Left lung (tissue), 10 donors: ENCODE results near the gene DSPP. TPM values are rescaled to one million over a fixed set of nuclear protein-coding genes. Genes with fewer than 3 reads are reported as not detected.

Experiments
- ATAC-seq: fragments of 200-7000 bp; cut with Tn5 transposase; one replicate; pipeline ENCODE4 v1.9.1; 2020; ENCODE audit warnings: moderate library complexity
- DNase-seq, 4 donors: peaks; one replicate each; pipeline ENCODE4 v3.0.0-alpha.2; 2013 to 2020
- H3K27ac ChIP-seq, 2 donors: fragments of 200-600 bp; sonication (generic) in 1 of 2; one replicate each; pipeline versions ENCODE4 v1.5.0 to v1.8.0; 2020 to 2021
- H3K27me3 ChIP-seq, 2 donors: fragments of 200-600 bp; sonication (generic) in 1 of 2; one replicate each; pipeline versions ENCODE4 v1.5.0 to v1.8.0; 2020 to 2021
- H3K36me3 ChIP-seq, 2 donors: fragments of 200-600 bp; sonication (generic) in 1 of 2; one replicate each; pipeline versions ENCODE4 v1.5.0 to v1.8.0; 2020 to 2021
- H3K4me1 ChIP-seq, 2 donors: fragments of 200-600 bp; one replicate each; pipeline ENCODE4 v1.8.0; 2021
- H3K4me3 ChIP-seq, 2 donors: fragments of 200-600 bp; sonication (generic) in 1 of 2; one replicate each; pipeline versions ENCODE4 v1.5.0 to v1.8.0; 2020 to 2021; ENCODE audit warnings: mild to moderate bottlenecking in 1 of 2
- H3K9me3 ChIP-seq, 2 donors: fragments of 200-600 bp; sonication (generic) in 1 of 2; one replicate each; pipeline versions ENCODE4 v1.5.0 to v1.8.0; 2020 to 2021
- intact Hi-C, 2 donors: fragments of 100-400 bp; cut with DNase I; formaldehyde crosslinking; loops; one replicate each; pipeline versions ENCODE4 v1.11.2 to v1.14.2; 2022
- polyA plus RNA-seq, 6 donors: library from polyadenylated mRNA; unstranded; fragments of 120-200 nt; gene quantifications; one replicate each; pipeline ENCODE4 v1.2.1, GENCODE V29; 2013; ENCODE audit not compliant: insufficient read length in 6 of 6
- total RNA-seq, 2 donors: library from RNA; stranded (reverse); fragmentation: NEBNext Ultra II Directional; extraction: Animal tissue kit (Norgen Biotek cat#: 25700); gene quantifications; one replicate each; pipeline ENCODE4 v1.2.1, GENCODE V29; 2021
- TF ChIP-seq, protein P1 (sequence below), 2 donors: fragments of 200-600 bp; sonication (generic) in 1 of 2; IDR thresholded peaks; one replicate each; pipeline versions ENCODE4 v1.5.0 to v1.8.0; 2021; ENCODE audit warnings: antibody characterized with exemption in 2 of 2
- donor health status: DM: no; HTN: yes; CAD: no.
- donor health status: DM: no; HTN: no; CAD: no.

DSPP gene
- total and polyA plus RNA-seq, 8 donors = 0.03 to 0.06 (median 0.04) TPM; not detected in 5

- no peak overlapping the region for H3K27ac ChIP-seq
- ATAC-seq = no peak
- TF ChIP-seq, protein P1, sequence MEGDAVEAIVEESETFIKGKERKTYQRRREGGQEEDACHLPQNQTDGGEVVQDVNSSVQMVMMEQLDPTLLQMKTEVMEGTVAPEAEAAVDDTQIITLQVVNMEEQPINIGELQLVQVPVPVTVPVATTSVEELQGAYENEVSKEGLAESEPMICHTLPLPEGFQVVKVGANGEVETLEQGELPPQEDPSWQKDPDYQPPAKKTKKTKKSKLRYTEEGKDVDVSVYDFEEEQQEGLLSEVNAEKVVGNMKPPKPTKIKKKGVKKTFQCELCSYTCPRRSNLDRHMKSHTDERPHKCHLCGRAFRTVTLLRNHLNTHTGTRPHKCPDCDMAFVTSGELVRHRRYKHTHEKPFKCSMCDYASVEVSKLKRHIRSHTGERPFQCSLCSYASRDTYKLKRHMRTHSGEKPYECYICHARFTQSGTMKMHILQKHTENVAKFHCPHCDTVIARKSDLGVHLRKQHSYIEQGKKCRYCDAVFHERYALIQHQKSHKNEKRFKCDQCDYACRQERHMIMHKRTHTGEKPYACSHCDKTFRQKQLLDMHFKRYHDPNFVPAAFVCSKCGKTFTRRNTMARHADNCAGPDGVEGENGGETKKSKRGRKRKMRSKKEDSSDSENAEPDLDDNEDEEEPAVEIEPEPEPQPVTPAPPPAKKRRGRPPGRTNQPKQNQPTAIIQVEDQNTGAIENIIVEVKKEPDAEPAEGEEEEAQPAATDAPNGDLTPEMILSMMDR (IDR thresholded peaks at IDR 0.05) = no peak
- H3K36me3 ChIP-seq = no peaks in the 10 kb centered on the region
- no peak overlapping the region for H3K4me3 ChIP-seq
- intact Hi-C loops = no loop called here
- DNase-seq = no peak
- H3K4me1 ChIP-seq = no peaks in the 10 kb centered on the region
- no peaks in the 10 kb centered on the region for H3K27me3 ChIP-seq
- H3K9me3 ChIP-seq = no peaks in the 10 kb centered on the region
Measured at GRCh38 chr4:87644286-87644685, 36.0 kb downstream of the DSPP start.

DNA sequence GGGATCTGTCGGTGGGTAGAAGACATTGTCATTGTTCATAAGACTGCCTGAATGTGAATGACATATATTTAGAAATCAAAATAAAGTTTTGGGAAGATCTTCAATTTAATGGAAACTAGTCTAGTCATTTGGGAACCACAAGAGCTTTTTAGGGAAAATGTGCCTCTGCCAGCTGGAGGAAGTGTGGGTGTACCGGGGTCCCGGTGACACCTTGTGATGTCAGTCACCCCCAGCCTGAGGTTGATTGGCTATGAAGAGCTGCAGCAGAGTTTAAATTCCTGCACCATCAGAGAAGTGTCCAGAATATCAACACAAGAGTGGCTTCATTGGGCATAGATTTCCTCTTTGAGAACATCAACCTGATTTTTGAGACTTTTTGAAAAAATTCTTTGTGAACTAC, 41.7 kb downstream of the DSPP start, which contains the start of gene DMP1:
DMP1 (plus strand) TSS at position 301 of the 400 bp plus-strand sequence. CDS start 6,213 bp downstream, outside the sequence.
- H3K9me3 ChIP-seq = no peaks in the 10 kb centered on the region
- H3K4me3 ChIP-seq = no peak within 1 kb of the TSS
- DNase-seq (no peak), ATAC-seq (no peak)
- no peaks in the 10 kb centered on the region for H3K27me3 ChIP-seq
- intact Hi-C loops = no loop called here
- H3K4me1 ChIP-seq = no peaks in the 10 kb centered on the region
- no peaks in the 10 kb centered on the region for H3K36me3 ChIP-seq
- no peak within 1 kb of the TSS for H3K27ac ChIP-seq
- TF ChIP-seq, protein P1 (IDR thresholded peaks at IDR 0.05) = no peak

GRCh38 chr4:87650938-87651337, 42.6 kb downstream of the DSPP start:
- no peak for DNase-seq
- Histone ChIP-seq H3K4me3 (no peak overlapping the region), H3K9me3 (no peaks in the 10 kb centered on the region), H3K27ac (no peak overlapping the region), H3K4me1 (no peaks in the 10 kb centered on the region), H3K27me3 (no peaks in the 10 kb centered on the region), H3K36me3 (no peaks in the 10 kb centered on the region)
- TF ChIP-seq, protein P1 (IDR thresholded peaks at IDR 0.05) = no peak
- no peak for ATAC-seq
- intact Hi-C loops = no loop called here

- Histone ChIP-seq H3K9me3 (no peaks in the 10 kb centered on the region), H3K27ac (no peak overlapping the region), H3K4me1 (no peaks in the 10 kb centered on the region), H3K36me3 (no peaks in the 10 kb centered on the region), H3K27me3 (no peaks in the 10 kb centered on the region), H3K4me3 (no peak overlapping the region)
- ATAC-seq (no peak), DNase-seq (no peak)
- intact Hi-C loops = no loop called here
- TF ChIP-seq, protein P1 (IDR thresholded peaks at IDR 0.05) = no peak
Measured at GRCh38 chr4:87651941-87652340, 43.6 kb downstream of the DSPP start.

GRCh38 chr4:87654487-87655044, 46.2 kb downstream of the DSPP start:
- DNase-seq (no peak), ATAC-seq (no peak)
- Histone ChIP-seq H3K36me3 (no peaks in the 10 kb centered on the region), H3K9me3 (no peaks in the 10 kb centered on the region), H3K4me3 (no peak overlapping the region), H3K27ac (no peak overlapping the region), H3K27me3 (no peaks in the 10 kb centered on the region), H3K4me1 (peaks cover 0 to 4% of the 10 kb centered on the region in 2 donors)
- intact Hi-C loops = no loop called here
- TF ChIP-seq, protein P1 (IDR thresholded peaks at IDR 0.05) = no peak
